ENCODE measurements around the gene NXF2.
A peak's percentile ranks its signal among the peaks of the same experiment; 100 is the strongest.

The NXF2 gene

DNA sequence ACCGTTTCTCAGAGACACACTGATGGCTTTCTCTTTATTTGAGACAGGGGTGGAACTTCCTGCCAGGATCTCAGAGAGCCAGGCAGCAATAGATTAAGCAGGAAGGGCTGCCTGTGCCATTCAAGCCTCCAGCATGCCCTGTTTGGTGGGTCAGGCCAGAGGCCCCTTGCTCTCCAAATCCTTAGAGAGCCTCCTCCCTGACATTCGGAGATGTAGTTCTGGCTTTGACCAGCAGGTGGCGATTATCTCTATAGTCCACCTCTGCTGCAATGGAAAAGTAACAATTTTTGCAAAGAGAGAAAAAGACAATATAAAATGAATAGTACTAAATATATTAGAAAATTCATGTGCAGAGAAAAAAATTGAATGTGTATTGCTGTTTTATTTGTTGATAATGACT lies 98.9 kb downstream of the NXF2 start:
- TF ChIP-seq, protein P1, sequence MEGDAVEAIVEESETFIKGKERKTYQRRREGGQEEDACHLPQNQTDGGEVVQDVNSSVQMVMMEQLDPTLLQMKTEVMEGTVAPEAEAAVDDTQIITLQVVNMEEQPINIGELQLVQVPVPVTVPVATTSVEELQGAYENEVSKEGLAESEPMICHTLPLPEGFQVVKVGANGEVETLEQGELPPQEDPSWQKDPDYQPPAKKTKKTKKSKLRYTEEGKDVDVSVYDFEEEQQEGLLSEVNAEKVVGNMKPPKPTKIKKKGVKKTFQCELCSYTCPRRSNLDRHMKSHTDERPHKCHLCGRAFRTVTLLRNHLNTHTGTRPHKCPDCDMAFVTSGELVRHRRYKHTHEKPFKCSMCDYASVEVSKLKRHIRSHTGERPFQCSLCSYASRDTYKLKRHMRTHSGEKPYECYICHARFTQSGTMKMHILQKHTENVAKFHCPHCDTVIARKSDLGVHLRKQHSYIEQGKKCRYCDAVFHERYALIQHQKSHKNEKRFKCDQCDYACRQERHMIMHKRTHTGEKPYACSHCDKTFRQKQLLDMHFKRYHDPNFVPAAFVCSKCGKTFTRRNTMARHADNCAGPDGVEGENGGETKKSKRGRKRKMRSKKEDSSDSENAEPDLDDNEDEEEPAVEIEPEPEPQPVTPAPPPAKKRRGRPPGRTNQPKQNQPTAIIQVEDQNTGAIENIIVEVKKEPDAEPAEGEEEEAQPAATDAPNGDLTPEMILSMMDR (conservative IDR thresholded peaks at IDR 0.05; ENCODE audit: low read length), result peak; percentile 70
- DNase-seq (ENCODE audit: low read depth), result peak; percentile 11
- H3K4me3 ChIP-seq (ENCODE audit: low read length), result no peak overlapping the region

Measured in AG10803 (cell line).